Pancreas (tissue), 10 donors: ENCODE measurements around the gene EPG5. TPM values are rescaled to one million over a fixed set of nuclear protein-coding genes. Genes with fewer than 3 reads are reported as not detected.
"Not testable (repeated sequence)": the region's sequence is repeated elsewhere in the genome, so short reads cannot be mapped to it uniquely, and the experiment has no call there.

Experiments
- ATAC-seq, 4 donors: fragments of 200-7000 bp; cut with Tn5 transposase; one replicate each; pipeline versions ENCODE4 v1.8.0 to v1.9.1; 2020; ENCODE audit warnings: mild to moderate bottlenecking in 4 of 4, moderate library complexity in 4 of 4
- DNase-seq, 6 donors: peaks; one replicate each; pipeline ENCODE4 v3.0.0-alpha.2; 2020
- FAIRE-seq: peaks from 2 replicates; lab custom pipeline; 2012; peaks lifted over from hg19 to GRCh38; lab: Jason Lieb, UNC
- H3K27ac ChIP-seq, 4 donors: fragments of 200-600 bp; sonication (generic); 1 replicate in 3 of 4; 2 replicates in 1 of 4; pipeline versions ENCODE4 v1.5.0 to v1.8.0; 2020
- H3K27me3 ChIP-seq, 4 donors: fragments of 200-600 bp; one replicate each; pipeline ENCODE4 v1.8.0; 2021
- H3K36me3 ChIP-seq, 3 donors: fragments of 200-600 bp; sonication (generic) in 1 of 3; one replicate each; pipeline versions ENCODE4 v1.5.0 to v1.8.0; 2020 to 2021
- H3K4me1 ChIP-seq, 3 donors: fragments of 200-600 bp; one replicate each; pipeline ENCODE4 v1.8.0; 2021
- H3K4me3 ChIP-seq, 4 donors: fragments of 200-600 bp; sonication (generic) in 2 of 4; one replicate each; pipeline versions ENCODE4 v1.5.0 to v1.8.0; 2020 to 2021
- H3K9me3 ChIP-seq, 4 donors: fragments of 200-600 bp; one replicate each; pipeline ENCODE4 v1.8.0; 2021
- WGBS, 2 donors: extraction: QIAGEN DNeasy Blood & Tissue Kit; methylation state at CpG; one replicate each; pipeline ENCODE4 v1.1.7; 2013; 5-methylcytosine and 5-hydroxymethylcytosine counted together
- intact Hi-C, 3 donors: fragments of 100-400 bp; cut with DNase I; formaldehyde crosslinking; loops; one replicate each; pipeline versions ENCODE4 v1.11.1 to v1.14.2; 2022
- polyA plus RNA-seq, 2 donors: library from polyadenylated mRNA; stranded (reverse); fragments of 200-250 nt; gene quantifications; one replicate each; pipeline ENCODE4 v1.2.3, GENCODE V29; 2013
- total RNA-seq, 6 donors: library from RNA; stranded (reverse); fragmentation: NEBNext Ultra II Directional in 4 of 6; extraction: Animal tissue kit (Norgen Biotek cat#: 25700) in 4 of 6; gene quantifications; one replicate each; pipeline versions ENCODE4 v1.2.1 to v1.2.4, GENCODE V29; 2021 to 2023
- TF ChIP-seq, protein P1 (sequence below), 4 donors: fragments of 200-600 bp; sonication (generic) in 3 of 4; IDR thresholded peaks; one replicate each; pipeline versions ENCODE4 v1.5.0 to v1.8.0; 2021; ENCODE audit warnings: antibody characterized with exemption in 4 of 4
- donor health status: healthy with polysubstance abuse.
- donor health status: DM: no; HTN: no; CAD: no; lungs with moderate emphysema.
- donor health status: DM: no; HTN: no; CAD: no.
- donor health status: control.
- donor health status: control.
- donor health status: Bipolar disorder and iron deficiency.
- donor health status: DM: yes; HTN: yes; CAD: no.
- donor health status: DM: no; HTN: no; CAD: no.
- donor health status: DM: no; HTN: no; CAD: no.
- donor health status: DM: yes; HTN: yes; CAD: no.

The EPG5 gene
- total and polyA plus RNA-seq, 8 donors, result 4.9 to 18.4 (median 10.1) TPM

- FAIRE-seq (no peak), DNase-seq (no peak), ATAC-seq (no peak)
- WGBS, 2 donors, result 78 to 83% methylated on average over 5 of the region's 5 CpGs
- Histone ChIP-seq H3K27ac (peak overlapping the region in 2 of 4 donors; percentile 13 to 45), H3K4me3 (no peak overlapping the region), H3K27me3 (no peaks in the 10 kb centered on the region), H3K9me3 (no peaks in the 10 kb centered on the region), H3K36me3 (no peaks in the 10 kb centered on the region), H3K4me1 (peaks cover 0 to 18% (median 3%) of the 10 kb centered on the region in 3 donors)
- TF ChIP-seq, protein P1, sequence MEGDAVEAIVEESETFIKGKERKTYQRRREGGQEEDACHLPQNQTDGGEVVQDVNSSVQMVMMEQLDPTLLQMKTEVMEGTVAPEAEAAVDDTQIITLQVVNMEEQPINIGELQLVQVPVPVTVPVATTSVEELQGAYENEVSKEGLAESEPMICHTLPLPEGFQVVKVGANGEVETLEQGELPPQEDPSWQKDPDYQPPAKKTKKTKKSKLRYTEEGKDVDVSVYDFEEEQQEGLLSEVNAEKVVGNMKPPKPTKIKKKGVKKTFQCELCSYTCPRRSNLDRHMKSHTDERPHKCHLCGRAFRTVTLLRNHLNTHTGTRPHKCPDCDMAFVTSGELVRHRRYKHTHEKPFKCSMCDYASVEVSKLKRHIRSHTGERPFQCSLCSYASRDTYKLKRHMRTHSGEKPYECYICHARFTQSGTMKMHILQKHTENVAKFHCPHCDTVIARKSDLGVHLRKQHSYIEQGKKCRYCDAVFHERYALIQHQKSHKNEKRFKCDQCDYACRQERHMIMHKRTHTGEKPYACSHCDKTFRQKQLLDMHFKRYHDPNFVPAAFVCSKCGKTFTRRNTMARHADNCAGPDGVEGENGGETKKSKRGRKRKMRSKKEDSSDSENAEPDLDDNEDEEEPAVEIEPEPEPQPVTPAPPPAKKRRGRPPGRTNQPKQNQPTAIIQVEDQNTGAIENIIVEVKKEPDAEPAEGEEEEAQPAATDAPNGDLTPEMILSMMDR (IDR thresholded peaks at IDR 0.05), result no peak
- intact Hi-C loops, result no loop called here
These were observed 4.3 kb downstream of the EPG5 start for GRCh38 chr18:45962866-45963265.

DNA sequence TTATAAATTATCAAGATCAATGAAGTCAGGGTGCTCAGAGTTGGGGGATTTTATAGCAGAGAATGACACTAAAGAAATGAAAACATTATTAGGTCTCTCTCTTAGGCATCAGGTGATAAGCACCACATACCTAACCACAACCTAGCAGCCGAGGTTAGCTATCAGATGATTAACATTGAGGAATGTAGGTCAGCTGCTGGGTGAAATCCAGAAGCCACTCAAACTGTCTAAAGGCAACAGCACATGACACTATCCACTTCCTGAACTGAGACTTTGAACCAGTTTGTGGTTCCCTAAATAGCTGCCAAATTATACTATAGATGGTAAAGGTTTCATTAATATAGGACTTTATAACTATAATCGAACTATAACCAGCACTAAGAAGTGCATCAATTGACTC is 4.7 kb downstream of the EPG5 start:
- H3K4me1 ChIP-seq, result peaks cover 0 to 18% (median 3%) of the 10 kb centered on the region in 3 donors
- DNase-seq (peak in 2 of 6 donors; percentile 29 to 47), FAIRE-seq (no peak), ATAC-seq (peak in 2 of 4 donors; percentile 24 to 30)
- no peak overlapping the region for H3K4me3 ChIP-seq
- no peaks in the 10 kb centered on the region for H3K36me3 ChIP-seq
- TF ChIP-seq, protein P1 (IDR thresholded peaks at IDR 0.05), result no peak
- peak overlapping the region in 2 of 4 donors; percentile 13 to 45 for H3K27ac ChIP-seq
- H3K9me3 ChIP-seq, result no peaks in the 10 kb centered on the region
- WGBS, 2 donors, result 35 to 36% methylated on average over 2 of the region's 2 CpGs
- no peaks in the 10 kb centered on the region for H3K27me3 ChIP-seq
- intact Hi-C loops, result no loop called here

DNA sequence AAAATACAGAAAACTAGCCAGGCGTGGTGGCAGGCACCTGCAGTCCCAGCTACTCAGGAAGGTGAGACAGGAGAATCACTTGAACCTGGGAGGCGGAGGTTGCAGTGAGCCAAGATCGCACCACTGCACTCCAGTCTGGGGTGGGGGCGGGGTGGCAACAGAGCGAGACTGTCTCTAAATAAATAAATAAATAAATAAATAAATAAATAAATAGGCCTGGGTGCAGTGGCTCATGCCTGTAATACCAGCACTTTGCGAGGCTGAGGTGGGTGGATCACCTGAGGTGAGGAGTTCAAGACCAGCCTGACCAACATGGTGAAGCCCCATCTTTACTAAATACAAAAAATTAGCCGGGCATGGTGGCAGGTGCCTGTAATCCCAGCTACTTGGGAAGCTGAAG is 7.6 kb downstream of the EPG5 start:
- not testable (repeated sequence) for H3K9me3 ChIP-seq, H3K27ac ChIP-seq, H3K36me3 ChIP-seq, ATAC-seq, DNase-seq, H3K4me3 ChIP-seq, FAIRE-seq, H3K27me3 ChIP-seq
- intact Hi-C loops, result loop anchor here in 1 of 3 donors (10.0 kb wide), 1 partner anchor 795 kb away; no protein-coding TSS in a partner anchor
- H3K4me1 ChIP-seq, result peaks cover 0 to 13% (median 3%) of the 10 kb centered on the region in 3 donors
- WGBS, 2 donors, result 97% methylated on average over 7 of the region's 7 CpGs

DNA sequence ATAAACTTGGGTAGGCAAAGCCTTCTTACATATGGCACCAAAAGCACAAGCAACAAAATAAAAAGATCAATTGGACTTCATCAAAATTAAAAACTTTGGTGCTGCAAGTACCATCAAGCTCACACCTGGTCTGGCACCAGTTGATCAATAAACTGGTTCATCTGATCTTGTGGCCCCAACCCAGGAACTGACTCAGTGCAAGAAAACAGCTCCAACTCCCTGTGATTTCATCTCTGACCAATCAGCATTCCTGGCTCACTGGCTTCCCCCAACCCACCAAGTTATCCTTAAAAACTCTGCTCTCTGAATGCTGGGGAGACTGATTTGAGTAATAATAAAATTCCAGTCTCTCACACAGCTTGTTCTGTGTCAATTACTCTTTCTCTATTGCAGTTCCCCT is 8.4 kb downstream of the EPG5 start:
- TF ChIP-seq, protein P1 (IDR thresholded peaks at IDR 0.05), result no peak
- no peak for FAIRE-seq
- no peak for ATAC-seq

GRCh38 chr18:45958027-45958426 is 9.1 kb downstream of the EPG5 start:
- TF ChIP-seq, protein P1 (IDR thresholded peaks at IDR 0.05), result no peak
- 99% methylated on average over 2 of the region's 2 CpGs for WGBS, 2 donors
- intact Hi-C loops, result loop anchor here in 1 of 3 donors (10.0 kb wide), 1 partner anchor 793 kb away; no protein-coding TSS in a partner anchor

More for the DNA sequence above, 8.4 kb downstream of the EPG5 start:
- no peaks in the 10 kb centered on the region for H3K9me3 ChIP-seq
- intact Hi-C loops, result loop anchor here in 1 of 3 donors (10.0 kb wide), 1 partner anchor 794 kb away; no protein-coding TSS in a partner anchor
- H3K36me3 ChIP-seq, result peaks cover 0 to 15% (median 0%) of the 10 kb centered on the region in 3 donors
- no peak overlapping the region for H3K27ac ChIP-seq
- DNase-seq, result no peak
- peaks cover 0 to 13% (median 0%) of the 10 kb centered on the region in 3 donors for H3K4me1 ChIP-seq
- no peak overlapping the region for H3K4me3 ChIP-seq
- no peaks in the 10 kb centered on the region for H3K27me3 ChIP-seq

More at GRCh38 chr18:45958027-45958426, 9.1 kb downstream of the EPG5 start:
- no peak for FAIRE-seq
- Histone ChIP-seq H3K36me3 (peaks cover 0 to 16% (median 0%) of the 10 kb centered on the region in 3 donors), H3K4me3 (no peak overlapping the region), H3K9me3 (no peaks in the 10 kb centered on the region), H3K4me1 (peaks cover 0 to 13% (median 0%) of the 10 kb centered on the region in 3 donors), H3K27ac (no peak overlapping the region), H3K27me3 (no peaks in the 10 kb centered on the region)
- ATAC-seq, result no peak
- no peak for DNase-seq
